Measurements from ENCODE around the gene ROBO2. TPM values are rescaled to one million over a fixed set of nuclear protein-coding genes. Genes with fewer than 3 reads are reported as not detected.

ROBO2 gene
- polyA plus RNA-seq, 2 of the 4 experiments (the other 2 are of a cell fraction) = 0.04 TPM; not detected in 1

GRCh38 chr3:77376511-77376910, 336.6 kb downstream of the ROBO2 start:
- ChIA-PET POLR2A (no interaction called here), CTCF (no interaction called here)
- ATAC-seq (no peak), DNase-seq (ENCODE audit: low read depth in 1 of 2, low spot score in 1 of 2) (no peak), FAIRE-seq (no peak)
- TF ChIP-seq RCOR1 (IDR thresholded peaks at IDR 0.05; ENCODE audit: low read depth, low read length) (no peak), EP300 (IDR thresholded peaks at IDR 0.05) (no peak), RFX5 (IDR thresholded peaks at IDR 0.05) (no peak), ATOH8 (CRISPR knock-in tag; IDR thresholded peaks at IDR 0.05; ENCODE audit: low read depth) (no peak), MAFK (IDR thresholded peaks at IDR 0.05; ENCODE audit: partially characterized antibody) (no peak), CHD2 (IDR thresholded peaks at IDR 0.05; ENCODE audit: low read length, partially characterized antibody) (no peak), HOXB5 (CRISPR knock-in tag; IDR thresholded peaks at IDR 0.05) (no peak), REST (IDR thresholded peaks at IDR 0.05) (no peak), FOSL2 (IDR thresholded peaks at IDR 0.05) (no peak), FOSL2 (CRISPR knock-in tag; IDR thresholded peaks at IDR 0.05) (no peak), TP53 (CRISPR knock-in tag; IDR thresholded peaks at IDR 0.05) (no peak), ZC3H11A (IDR thresholded peaks at IDR 0.05) (no peak)
- TF ChIP-seq, protein P1, sequence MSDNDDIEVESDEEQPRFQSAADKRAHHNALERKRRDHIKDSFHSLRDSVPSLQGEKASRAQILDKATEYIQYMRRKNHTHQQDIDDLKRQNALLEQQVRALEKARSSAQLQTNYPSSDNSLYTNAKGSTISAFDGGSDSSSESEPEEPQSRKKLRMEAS (IDR thresholded peaks at IDR 0.05) = no peak
- Histone ChIP-seq H3K4me3 (no peak overlapping the region), H3K4me2 (no peak overlapping the region), H3K4me1 (no peaks in the 10 kb centered on the region), H3K9me3 (no peaks in the 10 kb centered on the region), H3K27ac (no peak overlapping the region)
- WGBS (ENCODE audit: missing lambda C conversion rate) = 19% methylated on average over 2 of the region's 2 CpGs

- no peak for FAIRE-seq
These were observed 337.8 kb downstream of the ROBO2 start for GRCh38 chr3:77377717-77378116.

More at GRCh38 chr3:77377717-77378116, 337.8 kb downstream of the ROBO2 start:
- CTCF ChIA-PET = no interaction called here
- DNase-seq (ENCODE audit: low read depth in 1 of 2, low spot score in 1 of 2) (no peak), ATAC-seq (no peak)
- H3K4me3 ChIP-seq = no peak overlapping the region
- TF ChIP-seq SMC3 (IDR thresholded peaks at IDR 0.05) (no peak), ZNF302 (CRISPR knock-in tag; IDR thresholded peaks at IDR 0.05) (no peak), GATA3 (IDR thresholded peaks at IDR 0.05; ENCODE audit: borderline replicate concordance) (no peak), MYC (IDR thresholded peaks at IDR 0.05; ENCODE audit: borderline replicate concordance, low read length) (no peak), CBX8 (IDR thresholded peaks at IDR 0.05) (no peak), EP300 (IDR thresholded peaks at IDR 0.05) (no peak), ZFP36 (IDR thresholded peaks at IDR 0.05; ENCODE audit: borderline replicate concordance, partially characterized antibody) (no peak), JUN (IDR thresholded peaks at IDR 0.05) (no peak), NFE2L2 (conservative IDR thresholded peaks at IDR 0.05; ENCODE audit: low read length) (no peak), ATOH8 (CRISPR knock-in tag; IDR thresholded peaks at IDR 0.05; ENCODE audit: low read depth) (no peak), CEBPB (IDR thresholded peaks at IDR 0.05) (no peak), EHF (CRISPR knock-in tag; IDR thresholded peaks at IDR 0.05) (no peak), HEYL (CRISPR knock-in tag; IDR thresholded peaks at IDR 0.05) (no peak), CHD2 (IDR thresholded peaks at IDR 0.05; ENCODE audit: low read length, partially characterized antibody) (no peak), ELK1 (IDR thresholded peaks at IDR 0.05; ENCODE audit: low read depth, low read length) (no peak), MAFK (IDR thresholded peaks at IDR 0.05; ENCODE audit: partially characterized antibody) (no peak), RCOR1 (IDR thresholded peaks at IDR 0.05; ENCODE audit: low read depth, low read length) (no peak), HOXB13 (CRISPR knock-in tag; IDR thresholded peaks at IDR 0.05; ENCODE audit: low read depth) (no peak), RARB (CRISPR knock-in tag; IDR thresholded peaks at IDR 0.05) (no peak)
- H3K27ac ChIP-seq = no peak overlapping the region
- no peaks in the 10 kb centered on the region for H3K9me3 ChIP-seq
- 0% methylated on average over 1 of the region's 1 CpG for whole genome bisulfite sequencing (ENCODE audit: missing lambda C conversion rate)
- H3K4me1 ChIP-seq = no peaks in the 10 kb centered on the region
- H3K4me2 ChIP-seq = no peak overlapping the region
- POLR2A ChIA-PET = no interaction called here
